ENCODE measurements around the gene PHC2. TPM values are rescaled to one million over a fixed set of nuclear protein-coding genes. Genes with fewer than 3 reads are reported as not detected.

Gene PHC2
- total RNA-seq, 1 donor from 2014 or later, result 73.7 TPM

DNA sequence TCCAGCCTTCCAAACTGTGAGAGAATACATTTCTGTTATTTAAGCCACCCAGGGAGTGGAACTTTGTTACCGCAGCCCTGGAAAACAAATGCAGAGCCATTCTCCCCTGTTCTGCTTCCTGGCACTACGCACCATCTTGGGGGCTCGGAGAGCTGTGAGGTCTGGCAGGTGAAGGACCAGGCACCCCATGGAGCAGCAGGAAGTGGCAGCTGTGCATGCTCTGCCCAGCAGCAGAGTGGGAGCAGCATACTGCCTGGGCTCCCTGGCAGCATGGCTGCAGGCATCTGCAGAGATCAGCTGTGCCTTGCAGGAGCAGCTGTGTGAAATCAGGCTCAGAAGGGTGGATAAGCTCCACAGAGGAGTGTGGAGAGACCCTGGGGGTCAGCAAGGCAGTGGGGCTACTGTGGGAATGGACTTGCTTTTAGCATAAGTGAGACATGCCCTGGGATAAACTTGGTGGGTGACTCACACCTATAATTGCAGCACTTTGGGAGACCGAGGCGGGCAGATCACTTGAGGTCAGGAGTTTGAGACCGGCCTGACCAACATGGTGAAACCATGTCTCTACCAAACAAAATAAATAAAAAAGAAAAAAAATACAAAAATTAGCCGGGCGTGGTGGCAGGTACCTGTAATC, 23.9 kb upstream of the PHC2 start:
- no peak for DNase-seq (ENCODE audit: low read depth in 2 of 2)

DNA sequence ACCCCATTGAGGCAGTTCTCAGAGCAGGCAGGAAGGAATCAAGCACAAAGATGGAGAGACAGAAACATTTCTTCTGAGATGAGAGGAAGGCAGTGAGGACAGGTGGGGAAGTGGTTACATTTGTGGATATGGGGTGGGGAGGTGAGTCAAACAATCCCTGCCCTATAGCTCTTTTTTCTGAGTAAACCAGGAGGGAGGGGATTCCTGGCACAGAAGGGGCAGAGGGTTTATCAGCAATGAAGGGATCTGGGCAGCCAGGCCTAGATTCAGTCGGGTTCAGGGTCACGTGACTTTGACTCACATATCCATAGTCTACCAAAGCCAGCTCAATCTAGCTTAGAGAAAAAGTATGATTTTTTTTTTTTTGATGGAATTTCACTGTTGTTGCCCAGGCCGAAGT, 15.7 kb upstream of the PHC2 start:
- DNase-seq (ENCODE audit: low read depth in 2 of 2), result no peak

DNA sequence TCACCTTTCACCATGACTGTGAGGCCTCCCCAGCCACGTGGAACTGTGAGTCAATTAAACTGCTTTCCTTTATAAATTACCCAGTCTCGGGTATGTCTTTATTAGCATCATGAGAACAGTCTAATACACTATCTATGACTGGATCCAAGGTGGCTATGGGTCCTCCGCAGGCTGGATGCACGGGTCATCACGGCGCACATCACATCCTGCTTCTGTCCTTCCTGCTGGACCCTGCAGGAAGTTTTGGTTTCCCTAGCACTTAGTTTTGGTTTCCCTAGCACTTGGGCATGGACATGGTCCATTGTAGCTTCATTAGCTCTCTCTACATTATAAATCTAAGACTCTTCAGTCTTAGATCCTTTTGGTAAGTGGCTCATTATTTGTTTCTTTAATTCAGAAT, 14.2 kb upstream of the PHC2 start:
- DNase-seq (ENCODE audit: low read depth in 2 of 2), result peak in 1 of 2 donors; percentile 29

DNA sequence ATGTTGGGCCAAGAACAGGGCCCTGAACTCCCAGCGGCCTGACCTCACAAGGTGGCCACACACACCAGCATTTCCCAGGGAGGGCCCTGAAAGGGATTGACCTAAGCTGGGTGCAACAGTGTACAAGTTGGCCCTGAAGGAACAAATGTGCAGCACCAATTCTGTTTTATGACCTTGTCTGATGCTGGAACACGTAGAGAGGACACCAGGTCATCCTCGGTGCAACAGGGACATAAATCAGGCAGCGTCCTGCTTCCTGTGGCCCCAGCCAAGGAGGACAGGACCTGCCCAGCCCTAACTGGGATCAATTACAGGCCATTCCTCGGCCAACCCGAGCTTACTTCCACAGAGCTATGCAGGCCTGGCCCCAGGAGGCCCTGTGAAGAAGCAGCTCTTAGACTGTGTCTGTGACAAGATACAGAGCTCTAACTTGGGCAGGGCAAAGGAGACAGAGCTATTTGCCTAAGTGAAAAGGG, 12.8 kb upstream of the PHC2 start:
- DNase-seq (ENCODE audit: low read depth in 2 of 2), result peak in 1 of 2 donors; percentile 37

DNA sequence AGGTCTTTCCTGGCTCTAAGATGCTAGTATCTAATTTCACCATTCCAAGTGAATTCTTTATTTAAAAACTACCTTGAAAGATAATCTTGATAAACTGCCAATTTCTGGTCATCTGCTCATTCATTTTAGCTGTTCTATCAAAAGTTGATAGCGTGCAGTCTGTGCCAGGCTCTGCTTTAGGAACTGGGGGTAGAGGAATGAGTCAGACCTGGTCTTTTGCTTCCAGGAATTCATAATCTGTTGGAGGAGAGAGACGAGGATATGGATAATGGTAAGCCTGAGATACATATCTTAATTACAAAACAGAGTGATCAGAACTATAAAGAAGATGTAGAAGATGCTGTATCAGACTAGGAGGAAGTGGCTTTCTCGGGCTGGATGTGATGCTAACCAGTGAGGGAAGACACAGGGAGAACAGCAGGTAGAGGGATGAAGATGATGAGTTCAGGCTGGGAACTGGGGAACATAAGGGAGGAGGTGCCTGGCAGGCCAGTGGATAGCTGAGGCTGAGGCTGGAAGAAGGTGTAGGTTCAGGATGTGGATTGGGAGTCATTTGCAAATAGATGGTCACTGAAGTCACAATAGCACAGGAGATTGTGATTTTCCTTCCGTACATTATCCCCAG, 12.3 kb upstream of the PHC2 start:
- DNase-seq (ENCODE audit: low read depth in 2 of 2), result peak in 1 of 2 donors; percentile 71

DNA sequence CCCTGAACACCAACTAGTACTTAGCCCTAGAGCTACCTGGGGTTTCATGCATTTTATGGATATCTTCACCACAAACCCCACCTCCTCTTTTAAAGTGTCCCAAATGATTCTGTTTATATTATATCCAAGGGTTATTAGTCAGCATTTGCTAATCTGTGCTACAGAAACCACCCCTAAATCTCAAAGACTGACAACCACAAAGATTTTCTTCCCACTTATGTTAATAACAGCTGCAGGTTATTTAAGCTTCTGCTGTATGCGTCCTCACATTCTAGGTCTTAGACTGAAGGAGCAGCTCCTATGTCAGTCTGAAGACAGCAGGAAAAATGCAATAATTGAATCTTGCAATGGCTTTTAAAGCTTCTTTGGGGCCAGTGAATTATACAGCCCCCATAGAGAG, 11.2 kb upstream of the PHC2 start:
- DNase-seq (ENCODE audit: low read depth in 2 of 2), result no peak

DNA sequence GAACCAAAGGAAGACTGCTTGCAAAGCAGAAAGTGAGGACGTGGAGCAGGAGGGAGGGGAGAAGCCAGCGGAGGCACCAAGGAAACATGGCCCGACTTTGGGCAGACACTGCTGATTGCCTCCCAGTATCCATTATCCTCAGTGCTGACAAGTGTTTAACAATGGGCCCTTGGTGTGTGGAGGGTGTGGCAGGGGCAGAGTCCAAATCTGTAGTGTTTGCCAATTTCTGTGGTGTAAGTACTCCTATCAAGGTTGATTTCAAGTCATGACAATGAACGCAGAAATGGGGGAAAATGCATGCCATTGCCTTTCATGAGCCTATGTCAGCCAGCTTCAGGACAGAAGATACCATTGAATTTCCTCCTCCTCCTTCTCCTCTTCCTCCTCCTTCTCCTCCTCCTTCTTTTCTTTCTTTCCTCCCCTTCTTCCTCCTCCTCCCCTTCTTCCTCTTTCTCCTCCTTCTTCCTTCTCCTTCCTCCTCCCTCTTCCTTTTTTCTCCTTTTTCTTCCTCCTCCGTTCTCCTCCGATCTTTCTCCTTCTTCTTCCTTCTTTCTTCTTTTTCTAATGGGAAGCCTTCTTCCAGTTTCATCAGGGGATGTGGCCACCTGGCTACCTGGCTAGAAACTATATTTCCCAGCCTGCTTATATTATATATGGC, 10.3 kb upstream of the PHC2 start:
- DNase-seq (ENCODE audit: low read depth in 2 of 2), result no peak

DNA sequence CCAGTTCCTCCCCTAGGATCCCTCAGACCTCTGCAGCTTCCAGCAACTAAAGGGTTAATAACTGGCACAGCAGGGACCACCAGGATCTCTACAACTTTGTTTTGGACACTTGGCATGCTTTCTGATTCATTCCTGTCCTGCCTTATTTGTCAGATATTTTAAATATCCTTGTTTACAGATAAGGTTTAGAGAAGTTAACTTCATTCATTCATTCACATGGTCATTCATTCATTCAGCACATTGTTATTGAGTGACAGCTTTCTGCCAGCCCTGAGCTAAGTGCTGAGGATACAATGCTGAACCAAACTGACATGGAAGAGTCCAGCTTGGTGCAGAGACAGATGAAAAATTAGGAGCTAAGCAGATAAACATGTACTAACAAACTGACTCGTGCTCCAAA, 8.8 kb upstream of the PHC2 start:
- no peak for DNase-seq (ENCODE audit: low read depth in 2 of 2)

DNA sequence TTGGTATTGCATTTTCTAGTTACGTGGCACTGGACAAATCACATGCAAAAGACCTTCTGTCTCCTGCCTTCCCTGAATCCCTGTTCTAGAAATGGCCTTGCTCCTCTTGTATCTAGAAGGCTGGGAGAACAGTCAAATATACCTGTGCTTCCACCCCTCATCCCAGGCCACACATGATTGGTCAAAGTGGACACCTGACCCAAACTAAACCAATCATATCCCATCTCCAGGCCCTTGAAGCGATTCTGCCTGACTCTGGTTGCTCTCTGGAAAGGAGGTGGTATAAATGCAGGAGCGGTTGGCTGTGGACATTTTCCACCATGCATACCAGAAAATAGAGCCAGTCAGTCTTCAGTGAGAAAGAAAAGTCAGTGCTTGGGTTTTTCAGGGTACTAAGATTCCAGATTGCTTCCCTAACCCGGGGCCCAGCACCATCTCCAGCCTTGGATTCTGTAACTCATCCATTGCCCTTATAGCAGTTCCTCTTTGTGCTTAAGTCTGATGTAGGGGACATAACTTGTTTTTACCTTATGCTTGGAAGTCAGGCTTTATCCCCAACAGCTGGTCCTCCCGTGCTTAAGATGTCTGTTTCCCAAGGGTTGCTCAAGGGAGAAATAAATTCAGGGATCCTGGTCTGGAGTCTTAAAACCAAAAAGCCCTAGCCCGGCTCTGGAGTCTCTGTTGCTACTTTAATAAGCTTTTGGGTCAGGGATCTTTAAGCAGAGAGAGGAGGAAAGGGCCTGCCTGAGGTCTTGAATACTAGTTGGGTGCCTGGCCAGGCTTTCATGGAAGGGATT, 7.7 kb upstream of the PHC2 start:
- DNase-seq (ENCODE audit: low read depth in 2 of 2), result no peak

DNA sequence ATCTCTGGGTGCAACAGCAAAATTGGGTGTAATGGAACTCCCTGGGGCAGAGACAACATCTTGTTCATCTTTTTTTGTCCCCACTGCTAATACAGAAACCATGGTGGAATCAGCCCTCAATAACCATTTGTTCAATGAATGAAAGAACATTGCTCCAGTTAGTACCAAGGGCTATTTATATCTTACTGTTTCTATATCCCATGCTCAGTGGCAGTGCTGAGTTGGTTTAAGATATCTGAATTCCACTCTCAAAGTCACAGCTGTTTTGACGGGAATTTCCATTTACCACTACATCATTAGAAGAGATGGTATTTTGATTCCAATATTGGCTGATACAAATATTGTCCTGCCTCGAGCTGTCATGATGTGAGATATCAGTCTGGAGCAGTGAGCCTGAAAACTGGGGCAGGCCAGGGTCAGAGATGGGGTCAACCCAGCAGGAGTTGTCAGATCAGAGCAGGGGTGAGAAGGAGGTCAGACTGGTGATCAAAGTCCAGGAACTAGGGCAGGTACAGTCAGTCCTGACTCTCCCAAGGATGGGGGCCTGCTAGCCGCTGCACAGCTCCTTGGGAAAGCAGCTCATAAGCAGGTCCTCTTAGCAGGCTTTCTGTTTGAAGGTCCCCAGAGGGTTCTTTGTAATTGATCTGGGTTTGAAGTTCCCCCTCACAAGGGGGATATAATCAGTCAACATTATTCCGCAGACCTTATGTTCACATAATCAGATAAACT, 5.8 kb upstream of the PHC2 start:
- no peak for DNase-seq (ENCODE audit: low read depth in 2 of 2)

DNA sequence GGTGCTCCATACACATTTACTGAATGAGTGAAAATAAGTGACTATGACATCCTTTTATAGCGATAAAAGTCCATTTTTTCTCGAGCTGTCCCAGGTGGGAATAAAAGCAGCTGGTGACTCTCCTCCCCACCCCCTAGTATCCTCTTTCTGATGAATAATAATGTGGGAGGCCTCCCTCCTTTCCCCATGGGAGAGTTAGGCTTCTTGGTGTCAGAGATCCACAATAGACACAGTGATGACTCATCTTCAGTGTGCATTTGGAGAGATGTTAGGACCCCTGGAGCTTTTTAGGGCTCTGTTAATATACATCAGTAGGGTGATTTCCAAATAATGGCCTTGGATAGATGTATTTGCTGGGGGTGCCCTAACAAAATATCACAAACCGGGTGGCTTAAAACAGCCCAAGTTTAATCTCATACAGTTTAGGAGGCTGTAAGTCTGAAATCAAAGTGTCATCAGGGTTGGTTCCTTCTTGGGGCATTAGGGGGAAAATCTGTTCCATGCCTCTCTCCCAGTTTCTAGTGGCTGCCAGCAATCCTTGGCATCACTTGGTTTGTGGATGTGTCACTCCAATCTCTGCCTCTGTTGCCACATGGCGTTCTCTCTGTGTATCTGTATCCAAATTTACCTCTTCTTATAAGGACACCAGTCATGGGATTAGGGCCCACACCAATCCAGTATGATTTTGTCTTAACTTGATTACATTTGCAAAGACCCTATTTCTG, 4.4 kb upstream of the PHC2 start:
- peak in 1 of 2 donors; percentile 51 for DNase-seq (ENCODE audit: low read depth in 2 of 2)

DNA sequence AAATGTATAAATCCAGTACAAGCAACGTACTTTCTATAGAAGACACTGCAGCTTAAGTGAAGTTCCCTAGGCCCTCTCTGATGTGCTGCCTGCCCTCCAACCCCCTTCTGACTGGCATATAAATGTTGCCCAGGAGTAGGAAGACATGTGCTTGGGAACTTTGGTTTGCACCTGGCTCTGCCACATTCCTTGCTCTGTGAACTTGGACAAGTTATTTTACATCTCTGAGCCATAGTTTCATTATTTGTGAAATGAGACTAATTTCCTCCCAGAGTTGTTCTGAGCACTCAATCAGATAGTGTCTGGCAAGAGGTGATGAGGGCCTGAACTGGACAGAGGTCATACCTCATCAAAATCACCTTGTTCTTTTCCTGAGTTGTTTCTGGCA, 3.5 kb upstream of the PHC2 start:
- DNase-seq (ENCODE audit: low read depth in 2 of 2), result no peak

DNA sequence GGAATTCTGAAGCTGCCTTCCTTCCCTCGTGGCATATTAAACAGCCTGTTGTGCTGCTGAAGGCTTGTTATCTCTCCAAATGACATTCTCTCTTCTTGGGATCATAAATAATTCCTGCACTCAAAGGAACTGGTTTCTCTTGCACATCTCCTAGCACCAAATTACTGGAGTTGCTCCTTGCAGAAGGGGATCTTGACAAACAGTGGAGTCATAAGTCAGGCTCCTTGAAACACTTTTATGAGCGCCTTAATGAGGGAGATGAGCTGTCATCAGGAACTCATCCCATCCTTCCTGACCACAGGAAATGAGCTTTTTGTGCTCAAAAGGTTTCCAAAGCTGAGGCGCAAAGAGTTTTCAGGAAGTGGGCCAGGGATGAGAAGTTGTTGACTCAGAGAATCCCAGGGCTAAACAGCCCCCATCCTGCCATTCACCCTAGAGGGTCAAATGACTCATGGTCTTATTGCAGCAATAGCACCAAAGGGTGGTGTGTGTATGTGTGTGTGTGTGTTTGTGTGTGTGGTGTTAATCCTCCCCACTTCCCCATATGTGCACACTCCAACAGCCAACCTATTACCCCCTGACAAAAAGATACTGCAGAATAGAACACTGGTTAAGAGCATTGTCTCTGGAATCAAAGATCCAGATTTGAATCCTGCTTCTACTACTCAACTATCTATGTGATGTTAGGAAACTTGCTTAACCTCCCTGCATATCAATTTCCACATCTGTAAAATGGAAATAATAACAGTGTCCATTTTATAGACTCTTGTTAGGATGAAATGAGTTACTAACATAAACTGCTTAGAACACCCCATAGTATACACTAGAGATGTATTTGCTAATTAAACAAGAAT, 2.8 kb upstream of the PHC2 start:
- DNase-seq (ENCODE audit: low read depth in 2 of 2), result peak; percentile 76 to 96

DNA sequence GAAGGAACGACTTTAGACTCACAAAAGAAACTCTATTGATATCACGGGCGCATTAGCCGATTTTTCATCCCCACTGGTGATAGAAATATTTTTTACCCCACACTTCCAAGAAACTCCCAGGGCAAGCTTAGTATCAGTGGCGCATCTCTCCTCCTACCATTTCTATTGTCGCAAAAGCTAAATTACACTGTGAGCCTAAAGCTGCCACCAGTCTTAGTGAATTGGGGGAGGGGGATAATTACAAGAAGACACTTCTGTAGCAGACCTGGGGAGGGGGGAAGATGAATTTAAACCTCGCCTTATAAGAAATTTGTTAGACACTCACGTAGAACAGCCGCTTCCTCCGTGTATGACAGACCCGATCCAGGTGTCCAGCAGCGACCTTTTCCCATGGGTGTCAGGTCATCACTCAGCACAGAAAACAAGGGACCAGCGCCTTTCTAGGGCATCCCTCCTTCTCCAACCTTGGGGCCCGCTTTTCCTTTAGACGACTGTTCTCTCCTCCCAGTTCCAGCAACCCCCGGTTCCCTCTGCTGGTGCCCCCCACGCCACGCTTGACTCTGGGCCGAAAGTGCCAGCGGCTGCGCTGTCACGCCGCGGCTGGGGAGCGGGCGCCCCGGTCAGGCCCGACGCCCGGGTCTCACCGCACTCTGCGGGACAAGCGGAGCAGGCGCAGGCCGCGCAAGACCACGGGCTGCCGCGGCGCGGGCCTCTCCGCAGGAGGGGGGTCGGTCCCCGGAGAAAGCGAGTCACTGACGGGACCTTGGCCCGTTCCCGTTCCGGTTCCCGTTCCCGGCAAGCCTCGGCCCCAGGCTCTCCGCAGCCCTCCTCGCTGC, 821 bp downstream of the PHC2 start:
- DNase-seq (ENCODE audit: low read depth in 2 of 2), result peak in 1 of 2 donors; percentile 39

DNA sequence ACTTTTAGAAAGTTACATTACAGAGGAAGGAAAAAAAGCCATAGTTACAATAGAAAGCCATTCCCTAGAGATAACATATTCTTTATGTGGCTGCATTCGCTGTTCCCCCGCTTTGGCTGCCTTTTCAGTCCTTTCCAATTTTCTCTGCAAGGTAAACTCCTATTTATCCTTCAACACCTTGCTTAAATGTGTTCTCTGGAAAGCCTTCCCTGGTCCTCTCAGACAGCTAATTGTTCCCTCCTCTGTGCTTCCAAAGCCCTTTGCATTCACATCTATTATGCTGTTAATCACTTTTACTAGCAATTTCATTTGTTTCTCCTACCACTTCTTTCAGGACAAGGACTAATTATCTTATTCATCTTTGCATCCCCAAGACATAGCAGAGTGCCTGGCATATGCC, 1.6 kb downstream of the PHC2 start:
- DNase-seq (ENCODE audit: low read depth in 2 of 2), result no peak

DNA sequence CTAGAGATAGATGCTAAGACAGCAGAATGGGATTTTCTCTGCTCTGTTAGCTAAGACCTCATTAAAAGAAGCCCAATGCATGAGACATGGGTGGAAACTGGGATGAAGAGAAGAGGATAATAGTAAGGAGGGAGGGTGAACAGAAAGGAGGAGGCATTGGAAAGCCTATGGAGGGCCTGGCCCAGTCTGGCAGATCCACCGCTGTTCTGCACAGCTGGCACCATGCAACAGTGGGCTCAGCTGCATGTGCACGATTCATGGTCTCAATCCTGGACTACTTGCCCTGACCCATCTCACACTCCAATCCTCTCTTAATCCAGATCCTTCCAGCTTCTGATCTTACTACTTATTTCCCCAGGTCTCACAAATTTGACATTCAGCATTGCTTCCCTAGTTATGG, 2.2 kb downstream of the PHC2 start:
- DNase-seq (ENCODE audit: low read depth in 2 of 2), result no peak

DNA sequence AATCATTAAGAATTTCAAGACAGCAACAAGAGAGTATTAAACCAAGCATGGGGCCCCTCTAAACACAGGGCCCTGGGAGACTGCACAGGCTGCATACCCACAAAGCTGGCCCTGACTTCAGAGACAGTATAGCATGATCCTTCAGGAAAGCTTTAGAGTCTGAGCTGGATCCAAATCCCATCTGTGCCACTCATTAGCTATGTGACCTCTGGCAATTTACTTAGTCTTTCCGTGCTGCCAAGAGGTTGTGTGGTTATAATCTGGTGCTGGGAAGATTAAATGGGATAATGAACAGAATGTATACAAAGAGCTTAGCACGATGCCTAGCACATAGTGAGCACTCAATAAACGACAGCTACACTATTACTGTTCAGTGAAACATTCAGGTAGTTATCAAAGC, 4.0 kb downstream of the PHC2 start:
- no peak for DNase-seq (ENCODE audit: low read depth in 2 of 2)

DNA sequence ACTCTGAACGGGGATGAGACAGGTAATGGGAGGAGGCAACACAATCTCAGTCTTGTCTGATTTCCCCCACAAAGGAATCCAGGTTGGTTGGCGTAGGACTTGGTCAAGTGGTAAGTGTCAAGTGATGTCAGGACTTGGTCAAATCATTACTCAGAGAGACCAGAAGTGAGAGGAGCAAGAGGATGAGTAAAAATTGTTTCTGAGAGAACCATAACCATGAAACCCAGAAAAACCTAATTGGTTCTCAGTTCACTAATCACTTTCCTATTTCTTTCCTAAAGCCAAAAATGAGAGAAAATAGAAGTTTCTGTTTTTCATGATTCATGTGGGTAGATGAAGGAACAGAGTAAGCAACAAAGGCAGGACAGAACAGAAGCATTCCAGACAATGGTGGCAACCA, 5.0 kb downstream of the PHC2 start:
- no peak for DNase-seq (ENCODE audit: low read depth in 2 of 2)

DNA sequence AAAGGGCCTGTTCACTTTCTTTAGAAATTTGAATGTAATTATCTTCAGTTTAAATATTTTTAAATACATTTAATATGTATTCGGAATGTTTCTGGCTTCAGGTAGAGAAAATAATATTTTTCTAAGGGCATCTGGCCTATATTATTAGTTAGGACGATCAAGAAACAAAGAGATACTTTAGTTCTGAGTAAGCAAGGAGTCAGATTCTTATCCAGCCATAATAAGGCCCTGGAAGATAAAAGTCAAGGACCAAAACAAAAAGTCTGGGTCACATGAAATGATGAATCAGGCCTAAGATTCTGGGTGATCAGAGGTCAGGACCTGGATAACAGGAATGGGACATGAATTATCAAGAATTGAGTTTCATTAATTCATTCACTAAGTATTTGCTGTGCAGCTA, 6.3 kb downstream of the PHC2 start:
- DNase-seq (ENCODE audit: low read depth in 2 of 2), result no peak
